ENCODE measurements around the gene KCNA5.

DNA sequence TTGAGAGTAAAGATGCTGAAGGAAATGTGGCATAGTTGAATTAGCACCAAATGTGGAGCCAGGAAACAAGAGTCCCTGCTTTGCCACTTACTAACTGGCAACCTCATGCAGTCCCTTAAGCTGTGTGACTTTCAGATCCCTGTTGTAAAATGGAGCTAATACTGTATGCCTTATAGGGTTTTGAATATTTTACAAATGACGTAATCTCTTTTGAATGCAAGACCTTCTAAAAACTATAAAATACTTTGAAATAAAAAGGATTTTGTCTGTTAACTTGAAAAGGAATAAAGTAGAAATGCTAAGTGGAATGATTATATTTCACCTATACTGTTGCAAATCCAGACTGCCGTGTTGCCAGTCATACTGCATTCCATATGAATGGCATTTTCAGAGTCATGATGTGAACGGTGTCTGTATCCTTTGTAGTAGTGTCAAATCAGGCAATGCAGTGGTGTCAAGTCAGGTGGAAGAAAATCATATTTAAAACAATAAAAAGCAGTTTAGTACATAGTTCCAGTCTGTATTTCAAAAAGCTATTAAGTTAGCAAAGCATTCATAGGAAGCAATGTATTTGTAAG, 21.3 kb downstream of the KCNA5 start:
- TF ChIP-seq POLR2A (IDR thresholded peaks at IDR 0.05), result no peak
- TF ChIP-seq, protein P1, sequence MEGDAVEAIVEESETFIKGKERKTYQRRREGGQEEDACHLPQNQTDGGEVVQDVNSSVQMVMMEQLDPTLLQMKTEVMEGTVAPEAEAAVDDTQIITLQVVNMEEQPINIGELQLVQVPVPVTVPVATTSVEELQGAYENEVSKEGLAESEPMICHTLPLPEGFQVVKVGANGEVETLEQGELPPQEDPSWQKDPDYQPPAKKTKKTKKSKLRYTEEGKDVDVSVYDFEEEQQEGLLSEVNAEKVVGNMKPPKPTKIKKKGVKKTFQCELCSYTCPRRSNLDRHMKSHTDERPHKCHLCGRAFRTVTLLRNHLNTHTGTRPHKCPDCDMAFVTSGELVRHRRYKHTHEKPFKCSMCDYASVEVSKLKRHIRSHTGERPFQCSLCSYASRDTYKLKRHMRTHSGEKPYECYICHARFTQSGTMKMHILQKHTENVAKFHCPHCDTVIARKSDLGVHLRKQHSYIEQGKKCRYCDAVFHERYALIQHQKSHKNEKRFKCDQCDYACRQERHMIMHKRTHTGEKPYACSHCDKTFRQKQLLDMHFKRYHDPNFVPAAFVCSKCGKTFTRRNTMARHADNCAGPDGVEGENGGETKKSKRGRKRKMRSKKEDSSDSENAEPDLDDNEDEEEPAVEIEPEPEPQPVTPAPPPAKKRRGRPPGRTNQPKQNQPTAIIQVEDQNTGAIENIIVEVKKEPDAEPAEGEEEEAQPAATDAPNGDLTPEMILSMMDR (IDR thresholded peaks at IDR 0.05), result no peak

Data from uterus (tissue), 2 donors.